GM12875 (cell line): Measurements from ENCODE around the gene PPM1L.

Source experiments
- H3K4me3 ChIP-seq: one replicate; pipeline ENCODE4 v1.5.1; 2011; ENCODE audit warnings: low read depth, low read length, control low read depth
- CTCF ChIP-seq: IDR thresholded peaks from 2 replicates; pipeline ENCODE4 v1.5.1; 2011; ENCODE audit warnings: low read depth, mild to moderate bottlenecking, control low read depth, inconsistent platforms, low read length, moderate library complexity, borderline replicate concordance; ENCODE audit not compliant: insufficient read depth

Gene PPM1L

GRCh38 chr3:160725338-160725737, 30.7 kb upstream of the PPM1L start:
- TF ChIP-seq CTCF = no peak
- no peak overlapping the region for H3K4me3 ChIP-seq

- no peak for TF ChIP-seq CTCF
- no peak overlapping the region for H3K4me3 ChIP-seq
Measured at GRCh38 chr3:160735826-160736225, 20.2 kb upstream of the PPM1L start.

- TF ChIP-seq CTCF = no peak
- no peak overlapping the region for H3K4me3 ChIP-seq
Measured at GRCh38 chr3:160738048-160738447, 18.0 kb upstream of the PPM1L start.

GRCh38 chr3:160739079-160739478, 17.0 kb upstream of the PPM1L start:
- TF ChIP-seq CTCF = no peak
- no peak overlapping the region for H3K4me3 ChIP-seq

GRCh38 chr3:160746976-160747375, 9.1 kb upstream of the PPM1L start:
- H3K4me3 ChIP-seq = no peak overlapping the region
- no peak for TF ChIP-seq CTCF

- no peak for TF ChIP-seq CTCF
- no peak overlapping the region for H3K4me3 ChIP-seq
Measured at GRCh38 chr3:160747422-160747821, 8.6 kb upstream of the PPM1L start.

GRCh38 chr3:160748231-160748630, 7.8 kb upstream of the PPM1L start:
- H3K4me3 ChIP-seq = no peak overlapping the region
- no peak for TF ChIP-seq CTCF
